Esophagus muscularis mucosa (tissue), 4 donors: ENCODE data around the gene PRDM15. TPM values are rescaled to one million over a fixed set of nuclear protein-coding genes. Genes with fewer than 3 reads are reported as not detected.

Experiments used
- DNase-seq: peaks from one replicate; pipeline ENCODE4 v3.0.0-alpha.2; 2017; ENCODE audit errors: extremely low spot score
- H3K27ac ChIP-seq, 4 donors: fragments of 200-600 bp; sonication (generic); replicated peaks in 1 of 4; 1 replicate in 3 of 4; 2 replicates in 1 of 4; pipeline ENCODE4 v1.5.1; 2016 to 2019; ENCODE audit warnings: mild to moderate bottlenecking in 1 of 4
- H3K27me3 ChIP-seq, 4 donors: fragments of 200-600 bp; sonication (generic); one replicate each; pipeline versions ENCODE4 v1.5.1 to v1.6.0; 2016 to 2019
- H3K36me3 ChIP-seq, 4 donors: fragments of 200-600 bp; sonication (generic); one replicate each; pipeline ENCODE4 v1.5.1; 2016 to 2019
- H3K4me1 ChIP-seq, 4 donors: fragments of 200-600 bp; sonication (generic); one replicate each; pipeline ENCODE4 v1.5.1; 2016 to 2019
- H3K4me3 ChIP-seq, 4 donors: fragments of 200-600 bp; sonication (generic); 1 replicate in 2 of 4; 2 replicates in 2 of 4; pipeline ENCODE4 v1.5.1; 2016 to 2019; ENCODE audit warnings: mild to moderate bottlenecking in 4 of 4, moderate library complexity in 1 of 4
- H3K9me3 ChIP-seq, 4 donors: fragments of 200-600 bp; sonication (generic); 1 replicate in 3 of 4; 2 replicates in 1 of 4; pipeline ENCODE4 v1.5.1; 2016 to 2019
- EP300 ChIP-seq: sonication (generic); formaldehyde crosslinking; IDR thresholded peaks from one replicate; pipeline ENCODE4 v1.6.1; 2017; ENCODE audit warnings: antibody characterized with exemption
- POLR2A ChIP-seq: fragments of 450-650 bp; IDR thresholded peaks from one replicate; pipeline ENCODE4 v1.6.1; 2017; ENCODE audit warnings: antibody characterized with exemption, moderate library complexity, mild to moderate bottlenecking, low read depth
- POLR2AphosphoS5 ChIP-seq, 2 donors: sonication (generic); formaldehyde crosslinking; IDR thresholded peaks; one replicate each; pipeline ENCODE4 v1.6.1; 2017; ENCODE audit warnings: antibody characterized with exemption in 2 of 2
- WGBS: methylation state at CpG from one replicate; pipeline ENCODE4 v1.1.5; 2018; 5-methylcytosine and 5-hydroxymethylcytosine counted together
- intact Hi-C: fragments of 100-400 bp; cut with DNase I; formaldehyde crosslinking; loops from one replicate; pipeline ENCODE4 v1.15.1; 2023
- total RNA-seq, 4 donors: library from RNA; depleted of rRNA; stranded (reverse); fragments of >200 nt; gene quantifications; one replicate each; pipeline versions ENCODE4 v1.1.0 to v1.2.1, GENCODE V29; 2016
- TF ChIP-seq, protein P1 (sequence below), 3 experiments: fragments of 200-600 bp in 2 of 3; fragments of 450-650 bp in 1 of 3; sonication (generic) in 2 of 3; IDR thresholded peaks; one replicate each; pipeline ENCODE4 v1.5.1; 2017 to 2019; ENCODE audit warnings: antibody characterized with exemption in 3 of 3, mild to moderate bottlenecking in 2 of 3, moderate library complexity in 1 of 3

PRDM15 gene
- total RNA-seq, 4 donors from 2014 or later = 5.0 to 6.3 (median 5.4) TPM

DNA sequence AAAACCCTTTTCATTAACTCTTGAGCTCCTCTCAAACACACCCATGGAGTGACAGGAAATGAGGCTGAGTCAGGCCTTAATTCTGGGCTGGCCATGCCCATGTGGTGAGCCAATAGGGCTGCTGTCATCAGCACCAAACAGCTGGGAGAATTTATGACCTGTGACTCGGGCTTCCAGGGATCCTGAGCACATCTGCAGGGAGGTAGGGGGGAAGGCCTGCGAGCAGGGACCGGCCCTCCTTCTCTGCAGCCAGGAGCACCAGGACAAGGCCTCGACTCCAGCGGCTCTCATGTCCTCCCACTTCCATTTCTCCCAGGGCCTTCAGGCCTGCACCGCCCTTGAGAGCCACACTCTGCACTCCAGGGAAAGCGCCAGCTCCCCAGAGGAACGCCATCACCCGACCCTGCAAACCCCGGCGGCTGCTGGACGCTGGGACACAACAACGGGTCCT lies 126.9 kb downstream of the PRDM15 start:
- TF ChIP-seq, protein P1, sequence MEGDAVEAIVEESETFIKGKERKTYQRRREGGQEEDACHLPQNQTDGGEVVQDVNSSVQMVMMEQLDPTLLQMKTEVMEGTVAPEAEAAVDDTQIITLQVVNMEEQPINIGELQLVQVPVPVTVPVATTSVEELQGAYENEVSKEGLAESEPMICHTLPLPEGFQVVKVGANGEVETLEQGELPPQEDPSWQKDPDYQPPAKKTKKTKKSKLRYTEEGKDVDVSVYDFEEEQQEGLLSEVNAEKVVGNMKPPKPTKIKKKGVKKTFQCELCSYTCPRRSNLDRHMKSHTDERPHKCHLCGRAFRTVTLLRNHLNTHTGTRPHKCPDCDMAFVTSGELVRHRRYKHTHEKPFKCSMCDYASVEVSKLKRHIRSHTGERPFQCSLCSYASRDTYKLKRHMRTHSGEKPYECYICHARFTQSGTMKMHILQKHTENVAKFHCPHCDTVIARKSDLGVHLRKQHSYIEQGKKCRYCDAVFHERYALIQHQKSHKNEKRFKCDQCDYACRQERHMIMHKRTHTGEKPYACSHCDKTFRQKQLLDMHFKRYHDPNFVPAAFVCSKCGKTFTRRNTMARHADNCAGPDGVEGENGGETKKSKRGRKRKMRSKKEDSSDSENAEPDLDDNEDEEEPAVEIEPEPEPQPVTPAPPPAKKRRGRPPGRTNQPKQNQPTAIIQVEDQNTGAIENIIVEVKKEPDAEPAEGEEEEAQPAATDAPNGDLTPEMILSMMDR (IDR thresholded peaks at IDR 0.05) = no peak
- TF ChIP-seq POLR2A (no peak), EP300 (no peak), POLR2AphosphoS5 (IDR thresholded peaks at IDR 0.05) (no peak)
- H3K4me3 ChIP-seq = no peak overlapping the region
- DNase-seq = no peak
- H3K4me1 ChIP-seq = no peaks in the 10 kb centered on the region
- no peak overlapping the region for H3K27ac ChIP-seq
- intact Hi-C loops = no loop called here
- H3K36me3 ChIP-seq = no peaks in the 10 kb centered on the region
- H3K9me3 ChIP-seq = no peaks in the 10 kb centered on the region
- peaks cover 0 to 57% (median 0%) of the 10 kb centered on the region in 4 donors for H3K27me3 ChIP-seq
- WGBS = 82% methylated on average over 13 of the region's 13 CpGs

DNA sequence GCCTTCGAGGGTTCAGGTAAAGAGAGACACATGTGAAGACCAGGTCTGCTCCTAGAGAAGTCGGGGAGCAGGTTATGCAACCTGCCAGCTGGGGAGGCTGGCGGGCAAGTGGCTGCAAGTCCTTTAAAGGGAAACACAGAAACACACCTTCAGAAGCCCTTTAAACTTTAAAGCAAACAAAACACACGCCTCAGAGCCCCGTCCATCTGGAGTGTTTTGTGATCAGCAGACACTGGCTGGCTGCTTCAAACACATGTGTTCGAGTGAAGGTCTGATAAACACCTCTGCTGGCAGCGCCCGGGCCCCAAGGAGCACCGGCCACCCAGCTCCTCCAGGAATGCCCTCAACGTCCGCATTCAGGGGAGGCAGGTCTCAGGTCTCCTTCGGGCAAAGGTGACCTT lies 127.5 kb downstream of the PRDM15 start:
- Histone ChIP-seq H3K36me3 (no peaks in the 10 kb centered on the region), H3K27me3 (peaks cover 0 to 58% (median 0%) of the 10 kb centered on the region in 4 donors), H3K4me1 (no peaks in the 10 kb centered on the region), H3K4me3 (no peak overlapping the region), H3K9me3 (no peaks in the 10 kb centered on the region), H3K27ac (no peak overlapping the region)
- TF ChIP-seq, protein P1 (IDR thresholded peaks at IDR 0.05) = no peak
- no peak for TF ChIP-seq POLR2AphosphoS5 (IDR thresholded peaks at IDR 0.05)
- TF ChIP-seq POLR2A = no peak
- no peak for TF ChIP-seq EP300
- no peak for DNase-seq
- intact Hi-C loops = no loop called here
- WGBS = 35% methylated on average over 6 of the region's 12 CpGs

DNA sequence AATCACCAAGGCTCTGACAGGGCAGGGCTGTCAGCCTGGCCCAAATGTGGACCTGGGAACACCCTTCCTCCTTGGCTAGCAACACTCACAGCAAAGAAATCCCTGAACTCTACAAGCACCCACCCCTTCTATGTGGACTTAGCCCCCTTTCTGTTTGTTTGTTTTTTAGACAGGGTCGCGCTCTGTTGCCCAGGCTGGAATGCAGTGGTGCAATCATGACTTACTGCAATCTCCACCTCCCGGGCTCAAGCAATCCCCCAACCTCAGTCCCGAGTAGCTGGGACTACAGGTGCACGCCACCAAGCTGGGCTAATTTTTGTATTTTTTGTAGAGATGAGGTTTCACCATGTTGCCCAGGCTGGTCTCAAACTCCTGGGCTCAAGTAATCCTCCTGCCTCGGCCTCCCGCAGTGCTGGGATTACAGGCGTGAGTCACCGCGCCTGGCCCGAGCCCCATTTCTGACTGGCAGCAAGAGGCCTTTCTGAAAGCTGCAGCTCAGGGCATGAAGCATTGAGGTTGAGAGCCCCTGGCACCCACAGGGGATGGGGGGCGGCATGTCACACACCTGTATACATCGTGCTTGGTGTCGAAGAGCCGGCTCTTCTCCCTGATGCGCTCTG lies 128.5 kb downstream of the PRDM15 start:
- WGBS = 83% methylated on average over 16 of the region's 16 CpGs
- intact Hi-C loops = no loop called here
- no peaks in the 10 kb centered on the region for H3K36me3 ChIP-seq
- H3K27me3 ChIP-seq = peaks cover 0 to 64% (median 0%) of the 10 kb centered on the region in 4 donors
- no peaks in the 10 kb centered on the region for H3K9me3 ChIP-seq
- H3K27ac ChIP-seq = no peak overlapping the region
- H3K4me3 ChIP-seq = no peak overlapping the region
- no peak for DNase-seq
- H3K4me1 ChIP-seq = no peaks in the 10 kb centered on the region
- TF ChIP-seq, protein P1 (IDR thresholded peaks at IDR 0.05) = no peak
- TF ChIP-seq POLR2A (no peak), POLR2AphosphoS5 (IDR thresholded peaks at IDR 0.05) (no peak), EP300 (no peak)

DNA sequence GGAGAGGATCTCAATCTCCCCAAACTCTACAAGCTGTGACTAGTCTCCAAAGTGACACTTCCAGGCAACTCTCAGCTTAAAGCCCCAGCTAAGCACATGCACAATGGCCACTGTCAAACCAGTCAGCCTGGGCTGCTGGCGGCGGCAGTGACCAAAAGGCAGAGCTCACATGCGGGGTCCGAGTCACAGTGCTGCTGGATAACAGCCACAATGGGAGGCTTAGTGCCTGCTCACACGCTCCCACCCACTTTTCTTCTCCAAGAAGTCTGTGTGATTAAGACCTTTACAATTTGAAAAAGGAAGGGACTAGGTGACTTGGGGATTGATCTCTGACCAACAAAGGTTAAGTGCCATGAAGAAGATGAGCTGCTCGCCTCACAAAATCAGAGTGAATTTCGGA lies 129.1 kb downstream of the PRDM15 start:
- H3K27ac ChIP-seq = no peak overlapping the region
- intact Hi-C loops = no loop called here
- H3K4me3 ChIP-seq = no peak overlapping the region
- TF ChIP-seq, protein P1 (IDR thresholded peaks at IDR 0.05) = no peak
- TF ChIP-seq POLR2A (no peak), EP300 (no peak), POLR2AphosphoS5 (IDR thresholded peaks at IDR 0.05) (no peak)
- no peaks in the 10 kb centered on the region for H3K4me1 ChIP-seq
- H3K36me3 ChIP-seq = no peaks in the 10 kb centered on the region
- no peak for DNase-seq
- H3K9me3 ChIP-seq = no peaks in the 10 kb centered on the region
- H3K27me3 ChIP-seq = peaks cover 0 to 65% (median 0%) of the 10 kb centered on the region in 4 donors
- WGBS = 68% methylated on average over 7 of the region's 7 CpGs

DNA sequence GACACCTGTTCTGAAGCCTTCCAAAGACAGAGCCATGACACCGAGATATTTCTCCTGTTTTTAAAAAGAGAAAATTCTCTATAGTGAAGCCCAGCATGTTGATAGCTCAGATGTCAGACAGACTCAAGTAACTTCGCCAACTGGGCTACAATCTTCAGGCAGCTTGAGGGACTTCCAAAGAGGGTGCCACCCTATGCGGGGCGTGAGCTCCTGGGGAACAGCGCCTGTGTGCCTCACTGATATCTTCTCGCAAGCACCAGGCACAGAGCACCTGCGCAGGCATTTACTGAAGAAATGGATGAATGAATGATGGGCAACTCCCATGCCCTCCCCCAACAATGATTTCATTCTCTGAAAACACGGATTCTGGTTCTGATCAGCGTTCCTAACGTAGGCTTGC lies 129.9 kb downstream of the PRDM15 start:
- TF ChIP-seq EP300 = no peak
- no peak for TF ChIP-seq POLR2AphosphoS5 (IDR thresholded peaks at IDR 0.05)
- no peak for TF ChIP-seq POLR2A
- TF ChIP-seq, protein P1 (IDR thresholded peaks at IDR 0.05) = no peak
- WGBS = 93% methylated on average over 10 of the region's 10 CpGs
- peaks cover 0 to 66% (median 0%) of the 10 kb centered on the region in 4 donors for H3K27me3 ChIP-seq

More for the DNA sequence above, 129.9 kb downstream of the PRDM15 start:
- intact Hi-C loops = no loop called here
- no peak for DNase-seq
- no peak overlapping the region for H3K27ac ChIP-seq
- H3K36me3 ChIP-seq = no peaks in the 10 kb centered on the region
- H3K9me3 ChIP-seq = no peaks in the 10 kb centered on the region
- no peak overlapping the region for H3K4me3 ChIP-seq
- H3K4me1 ChIP-seq = no peaks in the 10 kb centered on the region
